Pancreas (tissue), 10 donors: ENCODE measurements around the gene PLCG1. TPM values are rescaled to one million over a fixed set of nuclear protein-coding genes. Genes with fewer than 3 reads are reported as not detected.

Source experiments
- ATAC-seq, 4 donors: fragments of 200-7000 bp; cut with Tn5 transposase; one replicate each; pipeline versions ENCODE4 v1.8.0 to v1.9.1; 2020; ENCODE audit warnings: mild to moderate bottlenecking in 4 of 4, moderate library complexity in 4 of 4
- DNase-seq, 6 donors: peaks; one replicate each; pipeline ENCODE4 v3.0.0-alpha.2; 2020
- FAIRE-seq: peaks from 2 replicates; lab custom pipeline; 2012; peaks lifted over from hg19 to GRCh38; lab: Jason Lieb, UNC
- H3K27ac ChIP-seq, 4 donors: fragments of 200-600 bp; sonication (generic); 1 replicate in 3 of 4; 2 replicates in 1 of 4; pipeline versions ENCODE4 v1.5.0 to v1.8.0; 2020
- H3K27me3 ChIP-seq, 4 donors: fragments of 200-600 bp; one replicate each; pipeline ENCODE4 v1.8.0; 2021
- H3K36me3 ChIP-seq, 3 donors: fragments of 200-600 bp; sonication (generic) in 1 of 3; one replicate each; pipeline versions ENCODE4 v1.5.0 to v1.8.0; 2020 to 2021
- H3K4me1 ChIP-seq, 3 donors: fragments of 200-600 bp; one replicate each; pipeline ENCODE4 v1.8.0; 2021
- H3K4me3 ChIP-seq, 4 donors: fragments of 200-600 bp; sonication (generic) in 2 of 4; one replicate each; pipeline versions ENCODE4 v1.5.0 to v1.8.0; 2020 to 2021
- H3K9me3 ChIP-seq, 4 donors: fragments of 200-600 bp; one replicate each; pipeline ENCODE4 v1.8.0; 2021
- WGBS, 2 donors: extraction: QIAGEN DNeasy Blood & Tissue Kit; methylation state at CpG; one replicate each; pipeline ENCODE4 v1.1.7; 2013; 5-methylcytosine and 5-hydroxymethylcytosine counted together
- intact Hi-C, 3 donors: fragments of 100-400 bp; cut with DNase I; formaldehyde crosslinking; loops; one replicate each; pipeline versions ENCODE4 v1.11.1 to v1.14.2; 2022
- polyA plus RNA-seq, 2 donors: library from polyadenylated mRNA; stranded (reverse); fragments of 200-250 nt; gene quantifications; one replicate each; pipeline ENCODE4 v1.2.3, GENCODE V29; 2013
- total RNA-seq, 6 donors: library from RNA; stranded (reverse); fragmentation: NEBNext Ultra II Directional in 4 of 6; extraction: Animal tissue kit (Norgen Biotek cat#: 25700) in 4 of 6; gene quantifications; one replicate each; pipeline versions ENCODE4 v1.2.1 to v1.2.4, GENCODE V29; 2021 to 2023
- TF ChIP-seq, protein P1 (sequence below), 4 donors: fragments of 200-600 bp; sonication (generic) in 3 of 4; IDR thresholded peaks; one replicate each; pipeline versions ENCODE4 v1.5.0 to v1.8.0; 2021; ENCODE audit warnings: antibody characterized with exemption in 4 of 4
- donor health status: healthy with polysubstance abuse.
- donor health status: DM: no; HTN: no; CAD: no; lungs with moderate emphysema.
- donor health status: DM: no; HTN: no; CAD: no.
- donor health status: control.
- donor health status: control.
- donor health status: Bipolar disorder and iron deficiency.
- donor health status: DM: yes; HTN: yes; CAD: no.
- donor health status: DM: no; HTN: no; CAD: no.
- donor health status: DM: no; HTN: no; CAD: no.
- donor health status: DM: yes; HTN: yes; CAD: no.

PLCG1 gene
- total and polyA plus RNA-seq, 8 donors: 9.9 to 41.7 (median 20.1) TPM

GRCh38 chr20:41169162-41169690 is 31.9 kb downstream of the PLCG1 start:
- no peak overlapping the region for H3K4me3 ChIP-seq
- ATAC-seq: no peak
- intact Hi-C loops: no loop called here
- no peak for FAIRE-seq
- H3K27me3 ChIP-seq: no peaks in the 10 kb centered on the region
- TF ChIP-seq, protein P1, sequence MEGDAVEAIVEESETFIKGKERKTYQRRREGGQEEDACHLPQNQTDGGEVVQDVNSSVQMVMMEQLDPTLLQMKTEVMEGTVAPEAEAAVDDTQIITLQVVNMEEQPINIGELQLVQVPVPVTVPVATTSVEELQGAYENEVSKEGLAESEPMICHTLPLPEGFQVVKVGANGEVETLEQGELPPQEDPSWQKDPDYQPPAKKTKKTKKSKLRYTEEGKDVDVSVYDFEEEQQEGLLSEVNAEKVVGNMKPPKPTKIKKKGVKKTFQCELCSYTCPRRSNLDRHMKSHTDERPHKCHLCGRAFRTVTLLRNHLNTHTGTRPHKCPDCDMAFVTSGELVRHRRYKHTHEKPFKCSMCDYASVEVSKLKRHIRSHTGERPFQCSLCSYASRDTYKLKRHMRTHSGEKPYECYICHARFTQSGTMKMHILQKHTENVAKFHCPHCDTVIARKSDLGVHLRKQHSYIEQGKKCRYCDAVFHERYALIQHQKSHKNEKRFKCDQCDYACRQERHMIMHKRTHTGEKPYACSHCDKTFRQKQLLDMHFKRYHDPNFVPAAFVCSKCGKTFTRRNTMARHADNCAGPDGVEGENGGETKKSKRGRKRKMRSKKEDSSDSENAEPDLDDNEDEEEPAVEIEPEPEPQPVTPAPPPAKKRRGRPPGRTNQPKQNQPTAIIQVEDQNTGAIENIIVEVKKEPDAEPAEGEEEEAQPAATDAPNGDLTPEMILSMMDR (IDR thresholded peaks at IDR 0.05): no peak
- no peaks in the 10 kb centered on the region for H3K9me3 ChIP-seq
- WGBS, 2 donors: 91 to 98% methylated on average over 9 of the region's 9 CpGs
- H3K27ac ChIP-seq: no peak overlapping the region
- peaks cover 0 to 50% (median 12%) of the 10 kb centered on the region in 3 donors for H3K36me3 ChIP-seq
- DNase-seq: peak in 2 of 6 donors; percentile 8 to 30
- H3K4me1 ChIP-seq: peaks cover 0 to 5% (median 5%) of the 10 kb centered on the region in 3 donors

DNA sequence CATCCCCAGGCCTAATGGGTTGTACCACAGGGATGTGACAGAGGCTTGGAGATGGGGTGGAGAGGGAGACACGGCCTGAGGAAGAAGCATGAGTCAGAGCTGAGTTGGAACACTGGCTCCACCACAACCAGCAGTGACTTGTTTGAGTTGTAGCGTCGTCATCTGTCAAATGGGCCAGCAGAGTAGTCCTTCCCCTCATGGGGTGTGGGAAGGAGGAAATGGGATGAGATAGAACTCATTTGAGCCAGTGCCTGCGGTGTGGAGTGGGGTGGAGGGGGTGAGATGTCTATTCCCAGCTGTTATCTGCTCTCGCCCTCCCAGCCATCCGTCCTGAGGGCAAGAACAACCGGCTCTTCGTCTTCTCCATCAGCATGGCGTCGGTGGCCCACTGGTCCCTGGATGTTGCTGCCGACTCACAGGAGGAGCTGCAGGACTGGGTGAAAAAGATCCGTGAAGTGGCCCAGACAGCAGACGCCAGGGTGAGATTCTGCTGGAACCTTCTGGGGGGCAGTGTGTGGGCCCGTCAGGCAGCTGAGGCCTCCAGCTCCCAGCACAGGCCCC is 32.5 kb downstream of the PLCG1 start:
- Histone ChIP-seq H3K9me3 (no peaks in the 10 kb centered on the region), H3K27ac (no peak overlapping the region), H3K27me3 (no peaks in the 10 kb centered on the region), H3K36me3 (peaks cover 0 to 45% (median 6%) of the 10 kb centered on the region in 3 donors), H3K4me3 (no peak overlapping the region), H3K4me1 (peaks cover 0 to 5% (median 5%) of the 10 kb centered on the region in 3 donors)
- TF ChIP-seq, protein P1 (IDR thresholded peaks at IDR 0.05): no peak
- no peak for ATAC-seq
- DNase-seq: peak in 2 of 6 donors; percentile 10 to 42
- intact Hi-C loops: loop anchor here in 2 of 3 donors (5.0 kb wide), 2 partner anchors 167 to 172 kb away; partner anchors contain the start of gene LPIN3 (in 1 of the 2)
- no peak for FAIRE-seq
- WGBS, 2 donors: 91 to 93% methylated on average over 14 of the region's 14 CpGs

DNA sequence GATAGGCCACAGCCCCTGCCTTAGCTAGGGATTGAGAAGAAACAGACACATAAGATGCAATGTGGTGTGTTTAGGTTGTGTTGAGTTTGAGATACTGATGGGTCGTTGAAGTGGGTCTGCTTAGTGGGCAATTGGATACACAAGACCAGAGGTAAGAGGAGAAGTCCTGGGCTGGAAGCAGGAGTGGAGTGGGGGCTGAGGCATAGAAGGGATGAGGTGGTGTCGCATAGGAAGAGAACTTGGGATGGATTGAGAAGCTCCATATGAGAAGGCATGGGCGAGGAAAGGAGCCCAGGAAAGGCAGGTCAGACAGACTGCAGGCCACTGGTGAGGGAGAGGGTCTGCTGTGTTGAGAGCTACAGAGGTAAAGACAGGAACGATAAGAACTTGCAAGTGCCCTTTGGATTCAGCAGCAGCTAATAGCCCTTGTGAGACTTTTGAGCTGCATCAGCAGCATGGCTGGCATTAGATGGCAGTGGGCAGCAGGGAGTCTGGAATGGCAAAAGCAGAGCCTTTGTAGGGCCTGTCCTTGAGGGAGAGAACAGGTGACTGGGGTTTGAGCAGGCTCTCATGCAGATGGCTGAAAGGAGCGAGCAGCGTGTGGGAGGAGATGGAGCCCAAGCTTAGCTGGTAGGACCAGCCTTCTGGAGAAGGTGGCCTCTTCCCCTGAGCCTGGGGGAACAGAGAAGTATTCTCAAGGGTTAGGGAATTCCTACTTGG is 33.2 kb downstream of the PLCG1 start:
- FAIRE-seq (no peak), ATAC-seq (no peak), DNase-seq (no peak)
- H3K4me1 ChIP-seq: peaks cover 0 to 5% (median 5%) of the 10 kb centered on the region in 3 donors
- no peaks in the 10 kb centered on the region for H3K9me3 ChIP-seq
- no peaks in the 10 kb centered on the region for H3K27me3 ChIP-seq
- no peak overlapping the region for H3K27ac ChIP-seq
- H3K36me3 ChIP-seq: peaks cover 0 to 38% (median 2%) of the 10 kb centered on the region in 3 donors
- H3K4me3 ChIP-seq: no peak overlapping the region
- 92 to 94% methylated on average over 6 of the region's 6 CpGs for WGBS, 2 donors
- TF ChIP-seq, protein P1 (IDR thresholded peaks at IDR 0.05): no peak
- intact Hi-C loops: loop anchor here in 2 of 3 donors (5.0 kb wide), 2 partner anchors 167 to 172 kb away; partner anchors contain the start of gene LPIN3 (in 1 of the 2)

DNA sequence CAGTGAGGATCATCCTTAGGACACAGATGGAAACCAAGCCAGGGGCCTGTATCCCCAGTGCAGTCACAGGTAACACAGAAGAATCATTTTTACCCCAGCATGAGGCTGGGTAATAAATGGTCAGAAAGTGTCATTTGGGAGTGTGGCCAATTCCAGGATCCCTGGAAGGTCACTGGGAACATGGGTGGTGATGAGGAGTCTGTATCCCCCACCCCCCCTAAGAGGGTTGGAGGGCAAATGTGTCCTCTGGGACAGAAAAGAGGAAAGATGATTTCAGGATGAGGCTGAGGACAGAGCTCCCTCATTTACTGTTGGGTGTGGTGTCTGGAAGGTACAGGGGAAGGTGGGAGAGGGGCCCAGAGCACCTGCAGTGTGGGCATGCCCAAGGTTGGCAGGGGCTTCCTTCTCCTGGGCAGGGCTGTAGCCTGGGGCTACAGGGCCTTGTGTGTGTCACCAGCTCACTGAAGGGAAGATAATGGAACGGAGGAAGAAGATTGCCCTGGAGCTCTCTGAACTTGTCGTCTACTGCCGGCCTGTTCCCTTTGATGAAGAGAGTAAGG is 34.5 kb downstream of the PLCG1 start:
- DNase-seq (peak in 1 of 6 donors; percentile 41), FAIRE-seq (no peak), ATAC-seq (no peak)
- no peak overlapping the region for H3K27ac ChIP-seq
- H3K36me3 ChIP-seq: peaks cover 0 to 25% (median 3%) of the 10 kb centered on the region in 3 donors
- no peaks in the 10 kb centered on the region for H3K27me3 ChIP-seq
- no peak overlapping the region for H3K4me3 ChIP-seq
- WGBS, 2 donors: 82 to 93% methylated on average over 3 of the region's 3 CpGs
- peaks cover 0 to 5% (median 5%) of the 10 kb centered on the region in 3 donors for H3K4me1 ChIP-seq
- intact Hi-C loops: loop anchor here in 2 of 3 donors (5.0 kb wide), 2 partner anchors 165 to 170 kb away; partner anchors contain the start of gene LPIN3 (in 1 of the 2)
- TF ChIP-seq, protein P1 (IDR thresholded peaks at IDR 0.05): no peak
- no peaks in the 10 kb centered on the region for H3K9me3 ChIP-seq
